Trophoblast cell (in vitro differentiated cells and primary cell): ENCODE results near the gene SDCCAG8.

Source experiments
- DNase-seq, 2 donors: peaks; one replicate each; pipeline ENCODE4 v3.0.0-alpha.2; 2016
- H2AFZ ChIP-seq: 2 replicates; pipeline ENCODE4 v1.6.1; 2013; ENCODE audit warnings: low read length, moderate library complexity, mild to moderate bottlenecking; ENCODE audit not compliant: insufficient read depth, poor library complexity
- H2AK5ac ChIP-seq: 2 replicates; pipeline ENCODE4 v1.6.1; 2013; ENCODE audit warnings: mild to moderate bottlenecking, low read length
- H2BK120ac ChIP-seq: 2 replicates; pipeline ENCODE4 v1.6.1; 2013; ENCODE audit warnings: low read length, mild to moderate bottlenecking, moderate library complexity; ENCODE audit not compliant: insufficient read depth, poor library complexity
- H2BK12ac ChIP-seq: 2 replicates; pipeline ENCODE4 v1.6.1; 2013; ENCODE audit warnings: mild to moderate bottlenecking, low read length, moderate library complexity
- H2BK5ac ChIP-seq: 2 replicates; pipeline ENCODE4 v1.6.1; 2013; ENCODE audit warnings: low read length, low read depth, moderate library complexity, mild to moderate bottlenecking; ENCODE audit not compliant: poor library complexity
- H3K14ac ChIP-seq: 2 replicates; pipeline ENCODE4 v1.6.1; 2013; ENCODE audit warnings: mild to moderate bottlenecking, low read length
- H3K18ac ChIP-seq: 2 replicates; pipeline ENCODE4 v1.6.1; 2013; ENCODE audit warnings: mild to moderate bottlenecking, low read length
- H3K23ac ChIP-seq: 2 replicates; pipeline ENCODE4 v1.6.1; 2013; ENCODE audit warnings: low read length
- H3K27ac ChIP-seq: 2 replicates; pipeline ENCODE4 v1.5.1; 2013; ENCODE audit warnings: low read depth, mild to moderate bottlenecking, inconsistent platforms, low read length, moderate library complexity
- H3K27me3 ChIP-seq: 2 replicates; pipeline ENCODE4 v1.6.1; 2013; ENCODE audit warnings: inconsistent platforms, mild to moderate bottlenecking, low read length, moderate library complexity; ENCODE audit not compliant: insufficient read depth
- H3K36me3 ChIP-seq, 2 experiments: 1 replicate in 1 of 2; 2 replicates in 1 of 2; pipeline ENCODE4 v1.6.1; 2013; ENCODE audit warnings: low read length in 2 of 2, mild to moderate bottlenecking in 2 of 2, moderate library complexity in 1 of 2; ENCODE audit not compliant: insufficient read depth in 2 of 2, control insufficient read depth in 1 of 2
- H3K4ac ChIP-seq: 2 replicates; pipeline ENCODE4 v1.6.1; 2013; ENCODE audit warnings: low read depth, mild to moderate bottlenecking, low read length, moderate library complexity
- H3K4me1 ChIP-seq, 2 experiments: 1 replicate in 1 of 2; 2 replicates in 1 of 2; pipeline ENCODE4 v1.6.1; 2013; ENCODE audit warnings: low read length in 2 of 2, mild to moderate bottlenecking in 2 of 2, moderate library complexity in 1 of 2; ENCODE audit not compliant: insufficient read depth in 2 of 2, control insufficient read depth in 1 of 2
- H3K4me2 ChIP-seq: 2 replicates; pipeline ENCODE4 v1.6.1; 2013; ENCODE audit warnings: inconsistent platforms, mild to moderate bottlenecking, low read length, moderate library complexity
- H3K4me3 ChIP-seq: 2 replicates; pipeline ENCODE4 v1.5.1; 2013; ENCODE audit warnings: mild to moderate bottlenecking, low read depth, low read length, inconsistent platforms
- H3K79me1 ChIP-seq: one replicate; pipeline ENCODE4 v1.6.1; 2013; ENCODE audit warnings: low read length
- H3K79me2 ChIP-seq: 2 replicates; pipeline ENCODE4 v1.6.1; 2013; ENCODE audit warnings: low read length, mild to moderate bottlenecking; ENCODE audit not compliant: control insufficient read depth, insufficient read depth, poor library complexity
- H3K9ac ChIP-seq: 2 replicates; pipeline ENCODE4 v1.6.1; 2013; ENCODE audit warnings: mild to moderate bottlenecking, low read length
- H3K9me3 ChIP-seq: 2 replicates; pipeline ENCODE4 v1.6.1; 2013; ENCODE audit warnings: low read depth, mild to moderate bottlenecking, control low read depth, inconsistent platforms, low read length; ENCODE audit not compliant: insufficient read depth
- H4K12ac ChIP-seq: 2 replicates; pipeline ENCODE4 v1.6.1; 2013; ENCODE audit warnings: low read depth, mild to moderate bottlenecking, low read length, moderate library complexity
- H4K8ac ChIP-seq: 2 replicates; pipeline ENCODE4 v1.6.1; 2013; ENCODE audit warnings: low read depth, mild to moderate bottlenecking, low read length, moderate library complexity
- H4K91ac ChIP-seq: one replicate; pipeline ENCODE4 v1.6.1; 2013; ENCODE audit warnings: low read depth, mild to moderate bottlenecking, low read length, moderate library complexity
- WGBS: extraction: QIAGEN DNeasy Blood & Tissue Kit; methylation state at CpG from one replicate; pipeline ENCODE4 v1.1.7; 2013; ENCODE audit warnings: missing lambda C conversion rate; ENCODE audit not compliant: insufficient read length, insufficient coverage; ENCODE audit errors: extremely low coverage; 5-methylcytosine and 5-hydroxymethylcytosine counted together

SDCCAG8 gene

DNA sequence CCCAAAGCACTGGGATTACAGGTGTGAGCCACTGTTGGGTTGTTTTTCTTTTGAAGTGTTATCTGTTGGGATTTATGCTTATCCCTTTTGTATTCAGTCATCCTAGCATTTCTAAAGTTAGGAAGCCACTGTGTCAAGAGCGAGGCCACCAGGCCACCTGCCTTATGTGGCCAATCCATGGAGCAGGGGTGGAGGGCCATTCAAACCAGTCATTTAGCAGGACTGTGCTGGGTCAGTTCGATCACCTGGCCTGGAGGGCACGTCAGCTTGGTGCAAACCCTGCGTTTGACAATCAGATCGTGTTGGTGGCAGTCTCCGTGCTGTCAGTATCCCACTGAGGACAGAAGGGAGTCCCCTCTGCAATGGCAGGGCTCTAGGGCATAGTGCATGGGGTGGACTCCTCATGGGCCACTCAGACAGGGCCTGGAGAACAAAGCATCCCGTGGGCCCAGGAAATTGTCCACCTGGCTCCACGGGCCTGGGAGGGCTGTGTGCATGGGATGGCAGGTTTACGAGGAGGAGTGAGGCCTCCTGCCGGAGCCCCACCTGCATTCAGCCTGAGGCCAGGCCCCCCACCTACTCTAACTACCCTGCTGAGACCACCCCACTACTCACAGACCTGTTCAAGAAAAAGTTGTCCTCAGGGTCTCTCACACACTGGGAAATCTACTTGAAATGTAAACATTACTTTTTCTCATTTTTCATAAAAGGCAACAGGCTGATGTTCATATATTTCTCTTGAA lies 242.3 kb downstream of the SDCCAG8 start:
- no peak overlapping the region for H3K14ac ChIP-seq
- WGBS, result no CpG with 5 or more reads among the region's 10 CpGs
- H3K4me1 ChIP-seq, result peaks cover 3 to 6% of the 10 kb centered on the region in 2 experiments
- H3K4me3 ChIP-seq, result peak overlapping the region; percentile 14
- no peak overlapping the region for H4K12ac ChIP-seq
- no peaks in the 10 kb centered on the region for H3K79me1 ChIP-seq
- no peak overlapping the region for H2BK5ac ChIP-seq
- no peak overlapping the region for H3K9ac ChIP-seq
- H2AFZ ChIP-seq, result no peak overlapping the region
- H3K23ac ChIP-seq, result no peak overlapping the region
- H3K9me3 ChIP-seq, result no peaks in the 10 kb centered on the region
- DNase-seq, result no peak
- H3K27ac ChIP-seq, result no peak overlapping the region
- no peak overlapping the region for H2BK12ac ChIP-seq
- H3K4me2 ChIP-seq, result no peak overlapping the region
- no peaks in the 10 kb centered on the region for H3K79me2 ChIP-seq
- no peak overlapping the region for H4K8ac ChIP-seq
- no peaks in the 10 kb centered on the region for H3K27me3 ChIP-seq
- H4K91ac ChIP-seq, result no peak overlapping the region
- H3K18ac ChIP-seq, result no peak overlapping the region
- H3K36me3 ChIP-seq, result peaks cover 4 to 7% of the 10 kb centered on the region in 2 experiments
- no peak overlapping the region for H3K4ac ChIP-seq
- H2AK5ac ChIP-seq, result no peak overlapping the region
- no peak overlapping the region for H2BK120ac ChIP-seq

DNA sequence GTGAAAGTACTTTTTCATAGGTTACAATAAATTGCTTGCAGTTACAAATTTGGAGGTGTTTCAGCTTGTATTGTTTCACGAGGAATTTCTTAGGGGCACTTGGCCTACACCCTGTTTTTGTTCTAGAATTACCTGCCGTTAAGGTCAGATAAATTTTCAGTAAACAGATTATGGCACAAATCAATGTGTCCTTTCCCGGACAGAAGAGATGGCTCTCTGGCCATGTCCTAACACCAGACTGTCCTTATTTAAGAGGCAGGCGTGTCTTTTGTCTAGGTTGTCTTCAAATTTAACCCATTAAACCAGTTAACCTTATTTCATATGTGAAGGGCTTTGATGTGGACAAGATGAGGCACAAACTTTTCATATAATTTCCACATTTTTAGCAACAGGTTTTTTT lies 243.4 kb downstream of the SDCCAG8 start:
- Histone ChIP-seq H3K79me2 (no peaks in the 10 kb centered on the region), H2BK5ac (no peak overlapping the region)

DNA sequence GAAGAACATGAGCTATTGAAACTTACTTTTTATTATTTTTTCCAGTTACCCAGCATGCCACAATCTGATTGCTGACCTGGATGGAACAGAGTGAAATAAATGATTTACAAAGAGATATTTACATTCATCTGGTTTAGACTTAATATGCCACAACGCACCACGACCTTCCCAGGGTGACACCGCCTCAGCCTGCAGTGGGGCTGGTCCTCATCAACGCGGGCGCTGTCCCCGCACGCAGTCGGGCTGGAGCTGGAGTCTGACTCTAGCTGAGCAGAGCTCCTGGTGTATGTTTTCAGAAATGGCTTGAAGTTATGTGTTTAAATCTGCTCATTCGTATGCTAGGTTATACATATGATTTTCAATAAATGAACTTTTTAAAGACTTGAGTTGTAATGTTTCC lies 243.9 kb downstream of the SDCCAG8 start:
- Histone ChIP-seq H2BK120ac (no peak overlapping the region), H3K27ac (no peak overlapping the region), H3K36me3 (peaks cover 4 to 7% of the 10 kb centered on the region in 2 experiments), H2AK5ac (no peak overlapping the region), H3K18ac (no peak overlapping the region), H4K8ac (no peak overlapping the region), H3K4me1 (peaks cover 3 to 6% of the 10 kb centered on the region in 2 experiments), H3K79me2 (no peaks in the 10 kb centered on the region), H3K79me1 (no peaks in the 10 kb centered on the region), H3K4ac (no peak overlapping the region), H2BK5ac (no peak overlapping the region), H3K9me3 (no peaks in the 10 kb centered on the region), H2BK12ac (no peak overlapping the region), H3K27me3 (no peaks in the 10 kb centered on the region), H3K4me3 (peak overlapping the region; percentile 8), H4K12ac (no peak overlapping the region), H4K91ac (no peak overlapping the region), H2AFZ (no peak overlapping the region), H3K23ac (no peak overlapping the region), H3K9ac (no peak overlapping the region), H3K4me2 (no peak overlapping the region), H3K14ac (no peak overlapping the region)
- WGBS, result no CpG with 5 or more reads among the region's 10 CpGs
- no peak for DNase-seq

More for the DNA sequence above, 243.4 kb downstream of the SDCCAG8 start:
- Histone ChIP-seq H3K23ac (no peak overlapping the region), H3K27me3 (no peaks in the 10 kb centered on the region), H2BK12ac (no peak overlapping the region), H4K12ac (no peak overlapping the region), H3K4me2 (no peak overlapping the region), H3K4me3 (no peak overlapping the region), H3K4ac (no peak overlapping the region), H3K9ac (no peak overlapping the region), H3K14ac (no peak overlapping the region), H2AFZ (no peak overlapping the region), H4K8ac (no peak overlapping the region), H3K79me1 (no peaks in the 10 kb centered on the region), H3K36me3 (peaks cover 4 to 7% of the 10 kb centered on the region in 2 experiments), H2BK120ac (no peak overlapping the region), H3K27ac (no peak overlapping the region), H2AK5ac (no peak overlapping the region), H3K18ac (no peak overlapping the region), H4K91ac (no peak overlapping the region), H3K4me1 (peaks cover 3 to 6% of the 10 kb centered on the region in 2 experiments), H3K9me3 (no peaks in the 10 kb centered on the region)
- DNase-seq, result no peak
- no CpG with 5 or more reads among the region's 4 CpGs for WGBS

DNA sequence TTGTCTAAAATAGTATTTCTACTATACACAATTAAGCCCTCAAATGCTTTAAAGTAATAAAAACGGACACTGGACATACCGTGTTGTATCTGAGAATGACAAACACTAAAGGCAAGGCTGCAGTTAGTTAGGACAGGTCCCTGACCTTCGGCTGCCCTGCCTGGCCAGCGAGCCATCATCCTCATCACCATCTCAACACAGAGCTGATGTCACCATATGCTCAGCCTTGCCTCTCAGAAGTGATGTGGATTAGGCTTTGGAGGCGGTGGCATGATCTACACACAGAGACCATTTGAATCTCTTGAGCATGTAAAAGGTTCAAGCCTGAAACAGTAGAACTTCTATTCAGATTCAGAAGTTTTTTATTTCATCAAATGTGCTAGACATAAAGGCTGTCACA lies 244.7 kb downstream of the SDCCAG8 start:
- Histone ChIP-seq H3K4me2 (no peak overlapping the region), H4K8ac (no peak overlapping the region), H2AFZ (no peak overlapping the region), H3K4me1 (peaks cover 3 to 6% of the 10 kb centered on the region in 2 experiments), H3K79me2 (no peaks in the 10 kb centered on the region), H3K23ac (no peak overlapping the region), H3K27me3 (no peaks in the 10 kb centered on the region), H3K4ac (no peak overlapping the region), H3K27ac (no peak overlapping the region), H2AK5ac (no peak overlapping the region), H2BK120ac (no peak overlapping the region), H3K36me3 (peaks cover under 1 to 7% of the 10 kb centered on the region in 2 experiments), H3K9me3 (no peaks in the 10 kb centered on the region), H2BK5ac (no peak overlapping the region), H3K18ac (no peak overlapping the region), H3K14ac (no peak overlapping the region), H2BK12ac (no peak overlapping the region), H3K4me3 (no peak overlapping the region), H4K91ac (no peak overlapping the region), H3K9ac (no peak overlapping the region), H4K12ac (no peak overlapping the region), H3K79me1 (no peaks in the 10 kb centered on the region)
- WGBS, result no CpG with 5 or more reads among the region's 5 CpGs
- no peak for DNase-seq
